H4 (cell line): ENCODE measurements around the gene TMEM53. TPM values are rescaled to one million over a fixed set of nuclear protein-coding genes. Genes with fewer than 3 reads are reported as not detected.

ENCODE experiments used
- DNase-seq: peaks from one replicate; pipeline ENCODE4 v3.0.0-alpha.2; 2015; ENCODE audit warnings: low spot score
- total RNA-seq: library from RNA; depleted of rRNA; stranded (reverse); fragments of >200 nt; shearing (Covaris generic); gene quantifications from 2 replicates; pipeline ENCODE4 v1.2.3, GENCODE V29; 2014

TMEM53 gene
- total RNA-seq, 1 experiment from 2014 or later = 18.4 TPM

DNA sequence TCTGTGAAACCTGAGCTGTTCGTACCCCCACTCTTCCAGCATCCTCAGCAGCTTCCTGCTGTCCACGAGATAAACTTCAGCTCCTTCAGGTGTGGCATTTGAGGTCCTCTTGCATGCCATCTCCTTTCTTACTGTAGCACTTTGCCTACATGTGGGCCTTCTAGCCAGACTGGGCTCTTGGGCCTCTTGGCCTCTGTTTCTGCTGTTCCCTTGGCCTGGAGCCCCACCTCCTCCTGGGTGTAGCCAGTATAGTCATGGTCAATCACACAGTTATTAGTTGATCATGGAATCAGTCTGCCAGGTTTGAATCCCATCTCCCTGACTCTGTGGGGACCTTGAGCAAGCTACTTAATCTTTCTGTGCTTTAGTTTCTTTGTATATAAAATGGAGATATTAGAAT lies 26.4 kb downstream of the TMEM53 start:
- no peak for DNase-seq

DNA sequence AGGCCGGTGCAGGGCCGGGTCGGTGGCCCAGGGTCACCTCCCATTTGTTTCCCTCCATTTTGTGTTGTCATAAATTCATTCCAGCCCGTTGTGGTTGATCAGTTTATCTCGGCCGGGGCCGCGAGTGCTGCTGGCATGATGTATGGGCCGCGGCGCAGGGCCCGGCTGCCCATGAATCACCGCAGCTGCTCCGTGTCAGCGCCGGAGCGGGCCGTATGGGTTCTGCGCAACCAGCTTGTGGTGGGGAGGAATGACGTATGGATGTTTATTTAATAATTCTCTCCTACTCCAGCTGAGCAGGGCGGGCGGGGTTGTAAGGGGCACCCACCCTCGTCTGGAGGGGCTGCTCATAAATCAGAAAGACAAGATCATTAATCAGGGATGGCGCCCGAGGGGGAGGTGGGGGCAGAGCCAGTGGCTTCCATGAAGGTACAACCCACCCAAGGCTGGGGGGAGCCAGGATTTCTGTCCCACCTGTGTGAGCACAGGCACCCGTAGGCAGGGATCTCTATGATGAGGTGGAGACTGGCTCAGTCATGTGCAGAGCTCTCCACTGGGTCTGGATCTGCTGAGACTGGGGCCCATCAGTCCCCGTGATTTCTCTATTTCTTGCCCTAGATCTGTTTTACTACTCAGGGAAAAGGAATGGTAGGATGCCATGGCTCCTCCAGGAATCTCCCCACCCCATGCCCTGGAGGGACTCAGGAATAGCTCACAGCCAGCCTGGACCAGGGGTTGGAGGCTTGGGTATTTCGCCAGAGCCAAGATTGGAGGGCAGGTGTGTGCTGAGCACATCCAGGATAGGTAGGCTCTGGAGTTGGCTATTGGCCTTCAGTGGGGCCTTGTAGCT lies 27.8 kb downstream of the TMEM53 start:
- DNase-seq = no peak

DNA sequence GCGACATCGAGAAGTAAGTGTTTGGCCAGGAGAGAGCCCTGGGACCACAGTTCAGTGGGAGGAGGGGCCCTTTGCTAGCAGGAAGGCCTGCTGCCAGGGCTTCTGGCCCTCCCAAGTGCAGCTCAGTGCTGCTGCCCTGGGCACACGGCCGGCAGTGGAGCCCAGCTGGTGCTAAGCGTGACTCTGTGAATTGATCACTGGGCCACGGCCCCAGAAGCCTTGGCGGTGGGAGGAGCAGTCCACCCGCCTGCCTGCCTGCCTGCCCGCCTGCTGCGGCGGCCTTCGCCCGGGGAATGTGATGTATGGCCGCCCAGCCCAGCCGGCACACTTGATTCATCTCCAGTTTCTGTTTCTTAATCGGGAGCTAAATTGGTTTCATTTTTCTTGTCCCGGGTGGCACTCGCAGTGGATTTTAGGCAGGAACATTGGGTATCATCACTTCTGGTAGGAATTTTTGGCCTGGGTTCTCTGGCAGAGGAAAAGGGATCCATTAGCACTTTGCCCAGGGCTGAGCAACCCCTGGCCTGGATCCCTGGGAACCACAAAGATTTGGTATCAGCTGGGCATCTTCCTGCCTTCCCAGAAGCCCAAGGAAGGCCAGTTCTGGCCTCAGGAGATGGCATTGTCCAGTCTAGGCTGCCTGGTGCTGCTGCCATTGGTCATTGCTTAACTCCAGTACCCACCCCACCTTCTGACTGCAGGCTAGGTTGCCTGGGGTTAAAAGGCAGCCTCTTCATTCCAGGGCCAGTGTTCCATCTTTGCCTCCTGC lies 28.6 kb downstream of the TMEM53 start:
- no peak for DNase-seq

DNA sequence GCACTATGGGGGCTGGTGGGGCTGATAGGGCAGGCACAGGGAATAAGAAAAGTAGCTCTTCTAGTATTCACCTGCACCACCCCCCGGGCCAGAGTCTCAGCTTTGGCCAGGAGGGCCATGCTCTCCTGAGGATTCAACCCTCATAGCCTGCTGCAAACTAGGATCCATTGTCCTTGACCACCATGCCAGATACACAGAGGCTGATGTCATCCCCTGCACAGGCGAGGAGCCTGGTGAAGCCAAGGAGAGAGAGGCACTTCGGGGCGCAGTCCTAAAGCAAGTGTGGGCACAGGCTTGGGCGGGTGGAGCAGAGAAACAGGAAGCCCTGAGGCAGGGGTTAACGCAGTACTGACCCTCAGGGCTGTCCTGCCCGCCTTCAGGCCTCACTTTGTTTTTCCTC lies 29.5 kb downstream of the TMEM53 start:
- DNase-seq = no peak

DNA sequence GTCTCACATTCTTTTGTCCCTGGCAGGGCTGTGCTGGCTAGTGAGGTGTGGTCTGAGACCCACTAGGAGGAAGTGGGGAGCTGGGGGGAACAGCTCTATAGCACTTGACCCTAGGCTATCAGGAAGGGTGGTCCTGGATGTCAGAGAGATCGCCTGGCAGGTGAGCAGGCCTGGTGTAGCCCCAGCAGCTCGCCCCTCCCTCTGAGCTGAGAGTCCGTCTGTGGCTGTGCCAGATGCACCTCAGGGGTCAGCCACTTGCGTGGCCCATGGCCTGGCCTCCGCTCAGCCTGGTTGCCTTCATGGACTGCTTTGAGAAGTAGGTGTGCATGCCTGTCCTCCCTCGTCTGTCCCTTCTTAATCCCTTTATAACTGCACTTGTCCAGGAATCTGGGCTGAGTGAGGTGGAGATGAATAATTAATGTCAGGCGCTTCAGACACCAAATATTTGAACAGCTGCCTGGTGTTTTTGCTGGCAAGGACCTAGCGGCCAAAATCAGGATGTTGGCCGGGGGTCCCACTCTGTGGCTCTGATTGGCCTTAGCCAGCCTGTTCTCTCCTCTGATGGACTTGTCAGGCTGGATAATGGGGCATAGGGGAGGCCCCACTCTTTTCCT lies 30.5 kb downstream of the TMEM53 start:
- no peak for DNase-seq

DNA sequence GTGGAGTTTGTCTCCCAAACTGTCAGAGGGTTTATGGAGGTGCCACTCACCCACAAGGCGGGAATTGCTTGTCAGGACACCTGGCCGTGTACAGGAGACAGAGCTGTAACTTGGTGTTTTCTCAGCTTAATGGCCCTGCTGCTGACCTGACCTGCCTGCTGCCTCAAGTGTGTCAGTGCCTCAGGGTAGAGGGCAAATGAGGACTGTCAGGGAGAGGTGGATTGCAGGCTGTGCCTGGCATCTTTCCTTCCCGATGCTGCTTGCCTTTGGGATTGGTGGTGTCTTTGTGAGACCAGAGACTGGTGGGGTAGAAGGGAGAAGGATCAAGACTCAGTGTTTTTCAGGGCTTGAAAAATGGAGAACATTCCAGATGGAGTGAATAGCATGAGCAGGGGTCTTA lies 31.4 kb downstream of the TMEM53 start:
- no peak for DNase-seq

DNA sequence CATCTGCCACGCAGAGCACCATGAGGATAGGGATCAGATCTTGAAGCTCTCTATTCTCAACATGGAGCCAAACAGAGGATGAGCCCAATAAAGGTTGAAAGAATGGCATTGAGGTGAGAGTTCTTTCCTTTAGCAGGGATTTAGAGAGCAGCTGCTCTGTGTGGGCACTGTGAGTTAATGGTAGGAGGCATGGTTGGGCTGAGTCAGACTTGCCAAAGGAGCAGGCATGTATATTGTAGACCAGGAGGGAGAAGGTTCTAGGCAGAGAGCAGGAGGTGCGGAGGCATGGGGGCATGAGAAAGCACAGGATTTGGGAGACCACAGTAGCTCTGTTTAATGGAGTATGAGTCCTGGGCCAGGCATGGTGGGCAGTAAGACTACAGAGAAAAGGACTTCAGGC lies 32.0 kb downstream of the TMEM53 start:
- no peak for DNase-seq

DNA sequence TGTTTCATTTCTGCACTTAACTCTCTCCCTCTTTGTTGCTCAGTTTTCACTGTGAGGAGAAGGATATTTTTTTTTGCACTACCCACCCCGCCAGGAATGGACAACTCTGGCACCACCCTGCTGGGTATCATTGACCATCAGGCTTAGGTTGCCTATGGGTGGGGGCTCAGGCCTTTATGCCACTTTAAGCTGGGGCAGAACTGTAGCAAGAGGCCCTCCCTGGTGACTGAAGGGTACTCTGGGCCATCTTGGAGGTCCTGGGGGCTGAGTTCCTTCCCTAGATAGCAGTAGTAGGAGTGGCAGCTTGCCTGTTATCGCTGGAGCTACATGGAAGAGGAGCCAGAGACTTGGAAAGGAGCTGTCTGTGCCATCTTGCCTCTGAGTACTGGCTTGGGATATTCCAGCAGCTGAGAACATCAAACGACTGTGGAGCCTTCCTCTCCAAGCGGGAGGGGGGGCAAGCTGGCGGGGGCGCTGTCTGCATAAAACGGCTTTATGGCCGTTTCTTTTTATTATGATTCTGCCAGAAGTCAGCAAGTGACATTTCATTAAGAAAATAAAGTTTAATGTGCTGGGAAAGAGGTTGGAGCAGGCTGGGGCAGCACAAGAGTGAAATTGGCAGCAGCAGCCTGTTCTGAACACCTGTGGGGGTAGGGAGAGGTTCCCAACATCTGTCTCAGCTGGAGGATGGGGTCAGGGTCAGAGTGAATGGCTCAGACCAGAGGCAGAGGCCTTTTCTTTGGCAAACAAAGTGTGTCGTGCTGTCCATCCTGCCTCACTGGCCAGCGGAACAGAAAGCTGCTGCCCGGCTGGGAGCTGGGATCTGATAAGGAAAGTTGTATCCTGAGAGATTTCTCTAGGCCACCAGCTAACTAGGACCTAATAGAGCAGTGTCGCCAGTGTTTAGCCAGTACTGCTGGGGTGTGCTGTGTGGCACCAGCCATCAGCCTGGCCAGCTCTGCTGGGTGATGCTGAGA lies 32.9 kb downstream of the TMEM53 start:
- DNase-seq = no peak

DNA sequence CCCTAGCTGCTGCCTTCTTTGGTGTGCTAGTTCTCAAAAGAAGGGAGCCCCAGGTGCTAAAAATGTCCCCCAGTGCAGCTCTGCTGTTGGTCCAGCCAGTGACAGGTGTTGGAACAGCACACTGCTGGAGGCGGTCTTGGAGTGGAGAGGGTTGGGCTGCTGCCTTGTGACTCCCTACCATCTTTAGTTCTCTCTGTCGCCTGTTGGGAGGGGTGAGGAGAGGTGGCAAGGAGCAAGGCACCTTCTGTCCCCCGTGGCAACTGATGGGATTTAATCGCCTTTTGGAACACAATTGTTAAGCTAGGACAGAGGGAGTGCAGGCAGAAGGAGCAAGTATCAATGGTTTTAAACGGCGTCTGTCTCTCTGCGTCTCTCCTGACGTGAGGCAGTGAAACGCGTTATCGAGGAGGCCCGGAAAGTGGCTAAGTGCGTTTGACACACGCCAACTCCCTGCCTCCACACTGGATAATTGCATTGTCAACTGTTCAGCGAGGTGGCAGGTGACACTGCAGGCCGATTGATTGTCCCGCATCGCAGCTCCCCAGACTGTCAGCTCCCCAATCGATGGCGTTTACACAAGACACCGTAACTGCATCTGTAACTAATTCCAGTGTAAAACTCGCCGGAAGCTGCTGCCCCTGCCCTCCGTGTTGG lies 34.0 kb downstream of the TMEM53 start:
- no peak for DNase-seq

DNA sequence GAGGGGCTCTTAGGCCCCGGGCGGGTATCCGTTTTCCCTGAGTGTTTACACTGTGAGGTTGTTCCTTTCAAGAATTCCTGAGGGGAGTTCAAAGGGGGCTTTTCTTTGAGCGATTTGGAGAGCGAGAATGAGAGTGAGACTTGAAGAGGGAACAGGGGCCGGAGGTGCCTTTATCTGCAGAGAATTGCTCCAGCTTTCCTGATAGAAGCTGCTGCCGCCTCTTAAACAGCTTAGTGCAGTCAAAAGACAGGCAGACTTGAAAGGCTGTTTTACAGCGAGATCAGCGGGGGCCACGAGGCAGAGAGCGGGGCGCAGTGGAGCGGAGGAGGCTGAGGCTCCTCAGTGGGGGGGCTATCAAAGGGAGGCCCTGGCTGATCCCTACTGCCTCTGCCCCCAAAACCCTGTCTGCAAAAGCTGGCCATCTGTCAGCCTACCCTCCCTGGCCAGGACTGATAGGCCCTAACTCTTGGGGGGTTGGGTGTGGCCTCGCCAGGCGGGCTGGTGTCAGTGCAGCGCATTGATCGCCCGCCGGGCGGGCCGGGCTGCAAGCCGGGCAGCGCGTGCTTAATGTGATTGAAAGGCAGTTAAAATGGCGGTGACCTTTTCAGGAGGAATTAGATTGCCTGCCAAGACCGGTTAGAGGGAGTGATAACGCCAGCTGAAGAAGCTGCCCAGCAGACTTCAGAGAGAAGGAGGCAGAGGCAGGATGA lies 36.4 kb downstream of the TMEM53 start:
- no peak for DNase-seq

DNA sequence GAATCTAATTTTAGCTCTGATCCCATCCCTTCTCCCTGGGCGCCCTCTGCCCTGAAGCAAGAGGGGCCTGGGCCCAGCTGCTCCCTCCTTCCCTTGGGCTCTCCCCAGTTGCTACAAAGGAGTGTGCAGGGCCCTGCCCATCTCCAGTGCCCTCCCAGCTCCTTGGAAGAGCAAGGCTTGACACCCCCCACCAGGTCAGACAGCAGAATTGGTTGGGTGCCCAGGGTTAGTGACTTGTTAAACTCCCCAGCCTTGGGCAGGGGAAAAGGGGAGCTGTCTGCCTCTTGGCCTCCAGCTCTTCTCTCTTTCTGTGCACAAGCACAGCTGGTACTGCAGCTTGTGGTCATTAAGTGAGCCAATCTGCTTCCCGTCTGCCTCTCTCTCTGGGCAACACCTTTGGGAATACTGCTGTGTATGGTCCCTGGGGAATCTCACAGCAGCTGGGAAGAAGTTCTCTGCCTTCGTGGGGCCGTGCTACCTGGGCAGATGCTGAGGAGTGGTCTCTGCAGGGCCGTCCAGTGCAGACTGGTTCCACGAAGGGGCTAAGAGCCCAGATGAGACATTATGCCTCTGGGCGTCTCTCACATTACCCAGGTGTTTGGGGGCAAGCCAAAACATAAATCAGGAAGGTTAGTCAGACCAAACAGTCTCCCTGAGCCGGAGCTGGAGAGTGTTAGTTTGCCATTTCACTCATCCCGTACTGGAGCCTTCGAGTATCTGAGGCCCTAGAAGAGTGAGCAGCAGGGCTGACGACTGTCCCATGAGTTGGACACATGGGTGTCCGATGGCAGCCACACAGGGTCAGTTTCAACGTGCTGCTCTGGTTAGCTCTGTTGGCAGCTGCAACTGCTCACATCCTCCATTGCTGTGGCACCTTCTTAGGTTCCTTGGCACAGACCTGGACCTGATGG lies 37.3 kb downstream of the TMEM53 start:
- DNase-seq = no peak

DNA sequence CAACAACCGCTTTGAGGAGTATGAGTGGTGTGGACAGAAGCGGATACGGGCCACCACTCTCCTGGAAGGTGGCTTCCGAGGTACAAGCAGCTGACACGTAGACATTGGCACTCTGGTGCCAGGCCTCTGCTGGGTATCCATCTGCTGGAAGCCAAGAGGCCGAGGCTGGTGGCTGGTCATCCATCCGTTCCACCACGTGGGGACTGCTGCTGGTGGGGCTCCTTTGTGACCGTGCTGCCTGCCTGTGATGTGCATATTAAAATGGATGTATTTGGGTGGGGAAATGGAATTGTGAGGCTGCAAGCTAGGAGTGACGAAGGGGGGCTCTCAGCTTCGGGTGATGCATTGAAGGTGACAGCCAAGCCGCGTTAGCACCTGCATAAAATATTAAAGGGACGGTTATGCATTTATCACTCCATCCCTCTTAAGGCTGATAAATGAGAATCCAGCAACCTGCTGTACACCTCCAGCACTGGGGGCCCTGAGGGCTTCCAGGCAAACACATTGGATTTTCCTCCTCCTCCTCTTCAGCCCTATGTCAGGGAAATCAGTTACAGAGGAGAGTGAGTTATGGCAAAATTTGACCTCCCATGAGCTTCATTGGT lies 38.1 kb downstream of the TMEM53 start:
- DNase-seq = no peak

DNA sequence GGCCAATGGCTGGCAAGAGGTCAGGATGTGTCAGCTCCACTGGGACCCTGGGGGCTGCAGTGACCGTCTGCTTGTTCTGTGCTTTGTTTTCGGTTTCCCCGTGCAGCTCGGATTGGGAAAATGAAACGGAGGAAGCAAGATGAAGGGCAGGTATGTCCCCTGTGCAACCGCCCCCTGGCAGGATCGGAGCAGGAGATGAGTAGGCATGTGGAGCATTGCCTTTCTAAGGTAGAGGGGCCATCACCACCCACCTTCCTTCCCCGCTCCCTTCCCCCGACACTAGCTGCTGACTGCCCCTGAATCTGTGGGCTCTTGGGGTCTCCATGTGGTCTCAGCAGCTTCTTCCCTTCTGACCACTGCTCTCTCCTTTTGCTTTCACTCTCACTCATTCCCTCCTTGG lies 38.8 kb downstream of the TMEM53 start:
- no peak for DNase-seq

DNA sequence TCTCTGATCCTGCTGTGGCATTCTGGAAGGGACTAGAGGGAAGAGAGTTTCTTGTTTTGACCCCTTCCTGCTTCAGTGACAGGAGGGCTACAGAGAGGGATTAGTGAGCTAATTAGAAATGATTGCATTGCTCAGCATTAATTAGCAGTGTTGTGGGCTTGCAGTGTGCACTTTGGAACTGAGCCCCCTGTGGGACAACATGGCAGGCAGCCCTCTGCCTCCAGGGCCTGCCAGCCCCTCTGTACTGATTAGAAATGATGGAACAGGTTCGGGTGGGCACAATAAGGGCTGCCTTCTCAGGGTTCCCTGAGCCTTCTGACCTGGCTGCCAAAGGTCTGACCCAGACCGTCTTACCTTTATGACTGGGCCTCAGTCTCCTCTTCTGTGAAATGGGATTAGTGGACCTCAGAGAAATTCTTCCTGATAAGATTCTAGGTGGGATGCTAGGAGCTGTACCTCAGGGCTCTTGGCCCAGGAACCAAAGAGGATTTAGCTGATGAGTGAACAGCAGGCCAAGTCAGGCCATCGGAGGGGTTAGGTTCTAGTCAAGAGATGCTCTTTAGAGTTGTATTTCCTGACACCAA lies 39.6 kb downstream of the TMEM53 start:
- no peak for DNase-seq

DNA sequence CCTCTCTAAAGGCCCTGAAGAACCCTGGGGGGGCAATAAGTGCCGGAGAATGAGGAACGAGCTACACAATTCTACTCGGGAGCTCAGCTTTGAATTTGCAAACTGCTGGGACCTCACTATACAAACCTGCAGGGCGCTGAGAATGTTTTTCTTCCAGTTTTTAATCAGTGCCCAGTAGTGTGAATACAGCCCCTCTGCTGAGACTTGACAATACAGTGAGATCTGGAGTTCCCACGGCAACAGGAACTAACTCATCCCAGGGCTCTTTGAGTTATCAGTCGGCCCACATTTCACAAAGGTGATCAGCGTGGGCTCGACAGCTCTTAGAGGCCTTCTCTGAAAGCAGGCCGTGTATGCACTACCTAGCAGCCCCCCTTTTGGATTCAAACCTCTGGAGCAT lies 41.7 kb downstream of the TMEM53 start:
- DNase-seq = no peak

DNA sequence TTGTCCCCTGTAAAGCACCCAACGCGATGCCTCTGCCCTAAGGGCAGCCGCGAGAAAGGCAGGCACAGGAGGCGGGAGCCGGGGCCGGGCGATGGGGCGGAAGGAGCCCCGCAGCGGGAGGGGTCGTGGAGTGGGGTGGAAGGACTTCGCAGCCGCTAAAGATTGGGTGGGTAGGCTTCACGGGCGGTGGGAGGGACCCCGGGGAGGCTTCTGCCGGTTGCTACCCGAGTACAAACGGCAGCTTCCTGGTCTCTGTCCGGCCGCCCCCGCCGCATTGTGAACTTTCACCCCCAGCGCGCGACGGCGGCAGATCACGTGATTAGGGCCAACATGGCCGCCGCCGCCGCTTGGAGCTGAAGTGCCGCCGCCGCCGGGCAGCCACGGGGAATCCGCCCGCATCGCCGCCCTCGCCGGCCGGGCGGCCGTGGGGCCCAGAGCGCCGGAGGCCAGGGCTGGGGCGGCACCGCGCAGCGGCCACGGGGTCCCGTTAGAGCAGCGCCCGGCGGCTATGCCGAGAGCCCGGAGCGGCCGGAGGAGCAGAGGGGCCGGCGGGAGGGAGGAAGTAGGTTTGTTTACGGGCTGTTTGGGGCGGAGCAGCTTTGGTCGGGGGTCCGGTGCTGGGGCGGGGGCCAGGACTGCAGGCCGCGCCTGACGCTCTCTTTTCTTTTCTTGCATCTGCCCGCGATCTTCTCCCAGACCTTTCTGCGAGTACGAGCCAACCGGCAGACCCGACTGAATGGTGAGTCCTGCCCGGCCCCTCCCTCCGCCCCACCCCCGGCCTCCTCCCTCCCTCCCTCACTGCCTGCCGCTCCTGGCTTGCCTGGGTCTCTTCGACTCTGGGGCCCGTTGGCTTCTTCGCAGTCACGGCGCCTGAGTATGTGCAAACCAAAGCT lies 42.4 kb downstream of the TMEM53 start:
- peak; percentile 88 for DNase-seq

DNA sequence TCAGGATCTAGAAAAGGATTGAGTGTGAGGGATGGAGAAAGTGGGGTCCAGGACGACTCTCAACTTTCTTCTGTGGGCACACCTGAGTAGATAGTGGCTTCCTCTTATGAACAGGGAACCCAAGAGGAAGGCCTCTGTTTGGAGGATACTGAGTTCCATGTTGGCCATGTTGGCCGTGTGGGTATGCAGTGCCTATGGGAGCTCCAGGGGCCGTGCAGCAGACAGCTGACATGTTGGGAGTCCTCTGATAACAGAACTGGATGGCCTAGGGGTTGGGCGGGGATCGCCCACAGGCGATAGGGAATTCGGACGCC lies 43.0 kb downstream of the TMEM53 start:
- DNase-seq = no peak

DNA sequence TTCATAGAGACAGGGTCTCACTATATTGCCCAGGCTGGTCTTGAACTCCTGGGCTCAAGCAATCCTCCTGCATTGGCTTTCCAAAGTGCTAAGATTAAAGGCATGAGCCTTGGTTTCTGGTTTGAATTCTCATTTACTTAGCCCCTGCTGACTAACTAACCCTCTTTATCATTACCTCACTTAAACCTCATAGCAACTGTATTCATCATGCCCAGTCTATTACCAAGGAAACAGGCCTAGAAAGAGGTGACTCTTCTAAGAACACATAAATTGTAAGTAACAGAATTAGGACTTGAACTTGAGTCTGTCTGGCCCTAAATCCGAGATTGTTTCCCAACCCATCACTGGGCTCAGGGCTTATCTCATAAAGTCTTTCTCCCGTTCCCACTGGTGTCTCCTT lies 44.2 kb downstream of the TMEM53 start:
- DNase-seq = no peak
